NCI-H2107 treated with DMSO at 0.1 percent for 48 hours (cell line): ENCODE measurements around the gene SPTBN1.
"Not testable (repeated sequence)": the region's sequence is repeated elsewhere in the genome, so short reads cannot be mapped to it uniquely, and the experiment has no call there.

Experiments used
- DNase-seq: peaks from one replicate; lab custom pipeline; 2025; ENCODE audit not compliant: unreplicated experiment; lab: John Stamatoyannopoulos, UW

The SPTBN1 gene

DNA sequence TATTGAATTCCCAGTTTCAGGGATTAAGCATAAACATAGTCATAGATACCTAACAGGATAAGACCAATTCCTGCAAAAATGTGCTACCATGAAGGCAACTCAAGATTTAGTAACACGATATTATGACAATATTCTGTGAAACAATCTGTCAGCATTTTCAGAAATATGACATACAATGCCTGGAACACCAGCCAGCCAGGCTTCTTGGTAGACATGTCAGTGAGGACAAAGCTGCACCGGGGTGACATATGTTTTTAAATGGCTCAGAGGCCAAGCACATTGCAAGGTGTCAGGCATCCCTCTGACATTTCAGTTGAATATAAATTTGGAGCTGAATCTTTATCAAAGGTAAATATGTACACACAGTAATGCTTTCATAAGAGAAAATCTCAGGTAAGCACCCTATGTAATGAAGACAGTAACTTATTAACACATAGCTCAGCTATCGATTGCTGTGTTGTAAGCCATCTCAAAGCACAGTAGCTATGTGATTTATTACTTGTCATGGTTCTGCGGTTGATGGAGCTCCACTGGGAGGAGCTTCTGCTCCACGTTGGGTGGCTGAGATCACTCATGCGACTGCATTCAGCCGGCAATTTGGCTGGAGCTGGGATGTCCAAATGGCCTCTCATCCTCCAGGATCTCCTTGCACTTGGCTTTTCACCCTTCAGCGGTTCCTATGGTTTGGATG, 235.5 kb downstream of the SPTBN1 start:
- DNase-seq = no peak

GRCh38 chr2:54692556-54692955, 236.4 kb downstream of the SPTBN1 start:
- DNase-seq = no peak

GRCh38 chr2:54695378-54695777, 239.3 kb downstream of the SPTBN1 start:
- DNase-seq = no peak

- no peak for DNase-seq
Observed at GRCh38 chr2:54697934-54698333, 241.8 kb downstream of the SPTBN1 start.

DNA sequence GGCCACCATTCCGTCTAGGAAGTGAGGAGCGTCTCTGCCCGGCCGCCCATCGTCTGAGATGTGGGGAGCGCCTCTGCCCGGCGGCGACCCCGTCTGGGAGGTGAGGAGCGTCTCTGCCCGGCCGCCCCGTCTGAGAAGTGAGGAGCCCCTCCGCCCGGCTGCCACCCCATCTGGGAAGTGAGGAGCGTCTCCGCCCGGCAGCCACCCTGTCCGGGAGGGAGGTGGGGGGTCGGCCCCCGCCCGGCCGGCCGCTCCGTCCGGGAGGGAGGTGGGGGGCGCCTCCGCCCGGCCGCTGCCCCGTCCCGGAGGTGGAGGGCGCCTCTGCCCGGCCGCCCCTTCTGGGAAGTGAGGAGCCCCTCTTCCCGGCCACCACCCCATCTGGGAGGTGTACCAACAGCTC, 242.8 kb downstream of the SPTBN1 start:
- not testable (repeated sequence) for DNase-seq

- DNase-seq = no peak
Observed at GRCh38 chr2:54699665-54700064, 243.5 kb downstream of the SPTBN1 start.

DNA sequence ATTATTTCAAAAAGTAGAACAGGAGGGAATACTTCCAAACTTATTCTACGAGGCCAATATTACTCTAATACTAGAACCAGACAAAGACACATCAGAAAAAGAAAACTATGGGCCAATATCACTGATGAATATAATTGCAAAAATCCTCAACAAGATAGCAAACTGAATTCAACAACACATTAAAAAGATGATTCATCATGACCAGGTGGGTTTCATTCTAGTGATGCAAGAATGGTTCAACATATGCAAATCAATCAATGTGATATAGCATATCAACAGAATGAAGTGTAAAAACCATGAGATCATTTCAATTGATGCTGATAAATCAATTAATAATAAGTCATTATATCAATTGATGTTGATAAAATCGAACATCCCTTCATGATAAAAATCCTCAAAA, 244.9 kb downstream of the SPTBN1 start:
- DNase-seq = no peak

DNA sequence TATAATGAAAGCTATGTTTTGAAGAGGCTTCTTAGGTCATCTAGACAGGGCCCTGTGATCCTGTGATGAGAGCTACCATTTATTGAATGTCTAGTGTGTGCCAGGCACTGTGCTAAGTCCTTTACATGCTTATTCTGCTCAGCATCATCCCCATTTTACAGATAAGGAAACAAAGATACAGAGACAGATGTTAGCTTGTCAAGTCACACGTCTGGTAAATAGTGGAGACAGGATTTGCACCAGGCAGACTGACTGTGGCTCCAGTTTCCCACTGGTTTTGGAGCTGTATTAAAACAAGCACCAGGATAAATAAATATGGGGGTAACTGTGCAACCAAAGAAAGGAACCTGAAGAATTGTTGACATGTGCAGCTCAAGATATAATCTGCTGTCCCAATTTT, 248.1 kb downstream of the SPTBN1 start:
- DNase-seq = no peak

DNA sequence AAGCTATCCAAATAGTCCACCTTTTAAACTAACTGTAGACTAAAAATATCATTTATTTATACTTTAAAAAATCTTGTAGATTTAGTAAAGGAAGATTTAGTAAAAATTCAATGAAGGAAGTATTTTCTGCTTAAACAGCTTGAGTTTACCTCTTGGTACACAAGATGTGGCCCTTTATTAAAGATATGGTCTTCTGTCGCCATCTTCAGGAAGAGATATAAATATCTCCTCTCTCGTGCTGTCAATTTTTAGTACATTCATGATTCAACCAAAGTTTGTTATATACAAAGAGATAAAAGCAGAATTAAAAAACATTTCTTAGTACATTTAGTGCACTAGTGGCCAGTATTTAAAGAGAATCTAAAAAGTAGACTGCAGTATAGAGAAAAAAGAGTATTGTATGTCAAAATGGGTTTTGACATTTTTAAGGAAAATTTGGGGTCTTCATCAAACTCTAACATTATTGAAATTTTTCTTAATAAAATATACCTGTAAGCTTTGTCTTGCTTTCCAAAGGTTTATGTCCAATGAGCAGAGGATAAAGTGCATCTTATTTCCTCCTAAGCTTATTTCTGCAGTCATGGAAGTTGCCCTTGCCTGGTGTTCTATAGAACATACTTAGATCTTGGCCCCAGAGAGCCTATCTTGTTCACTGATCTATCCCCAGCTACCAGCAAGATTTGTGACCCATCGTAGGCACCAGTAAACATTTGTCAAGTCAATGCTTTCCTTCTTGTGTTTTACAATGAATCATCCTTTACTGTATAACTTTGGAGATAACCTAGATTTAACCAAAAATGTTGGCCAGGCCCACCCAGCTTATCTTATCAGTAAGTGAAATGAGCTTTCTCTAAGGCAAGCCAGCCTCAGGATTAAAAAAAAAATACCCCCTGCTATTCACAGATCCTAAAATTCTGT, 248.8 kb downstream of the SPTBN1 start:
- DNase-seq = peak; percentile 74

DNA sequence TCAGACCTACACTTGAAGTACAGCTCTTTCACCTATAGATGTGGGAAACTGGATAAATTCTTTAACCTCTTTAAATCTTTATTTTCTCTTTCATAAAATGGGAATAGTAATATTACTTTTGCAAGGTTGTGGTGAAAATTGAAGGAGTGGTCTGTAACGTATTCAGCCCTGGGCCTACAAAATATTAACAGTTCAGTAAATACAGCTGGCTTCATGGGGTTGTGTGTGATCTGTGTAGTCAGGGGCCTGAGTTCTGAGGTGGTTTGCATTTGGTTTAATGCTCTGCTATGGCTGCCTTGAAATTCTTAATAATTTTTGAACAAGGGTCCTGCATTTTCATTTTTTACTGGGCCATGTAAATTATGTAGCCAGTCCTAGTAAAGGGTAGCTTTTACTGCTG, 250.5 kb downstream of the SPTBN1 start:
- DNase-seq = no peak

GRCh38 chr2:54708584-54709335, 252.6 kb downstream of the SPTBN1 start:
- DNase-seq = peak; percentile 26

DNA sequence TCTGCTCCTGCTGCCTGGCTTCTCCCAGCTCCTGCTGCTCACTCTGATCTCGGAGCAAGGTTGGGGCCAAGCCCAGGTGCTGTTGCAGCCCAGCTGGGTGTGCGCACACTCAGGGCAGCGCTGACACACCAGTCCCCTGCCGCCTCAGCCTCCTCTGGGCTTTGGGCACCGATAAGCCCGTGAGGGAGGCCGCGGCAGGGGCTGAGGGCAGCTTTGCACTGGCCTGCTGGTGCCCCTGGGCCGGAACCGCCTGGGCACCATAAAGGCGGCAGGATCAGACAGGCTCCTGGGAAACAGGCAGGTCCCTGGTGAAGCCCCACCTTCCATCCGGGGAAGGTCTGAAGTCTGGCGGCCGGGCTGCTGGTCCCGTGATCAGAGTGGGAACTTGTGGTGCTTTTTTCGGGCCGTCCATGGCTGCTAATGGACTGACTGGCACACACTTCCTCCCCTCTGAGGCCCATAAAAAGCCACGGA, 253.2 kb downstream of the SPTBN1 start:
- no peak for DNase-seq

DNA sequence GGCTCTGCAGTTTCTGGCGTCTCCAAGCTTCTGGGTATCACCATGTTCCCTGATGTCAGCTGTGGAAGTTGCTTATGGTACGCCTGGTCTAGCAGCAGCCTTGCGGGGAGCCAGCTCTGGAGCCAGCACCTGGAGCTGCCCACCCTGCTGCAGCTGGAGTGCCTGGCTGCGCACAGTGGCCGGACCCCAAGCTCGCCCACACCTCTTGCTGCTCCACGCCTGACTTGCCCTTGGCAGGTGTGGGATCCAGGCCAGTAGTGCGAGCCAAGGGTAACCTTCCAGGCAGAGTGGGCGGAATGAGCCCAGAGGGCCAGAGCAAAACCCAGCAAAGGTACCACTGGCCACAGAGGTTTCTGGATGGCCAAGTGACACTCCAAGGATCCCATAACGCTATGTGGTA, 254.1 kb downstream of the SPTBN1 start:
- DNase-seq = no peak

DNA sequence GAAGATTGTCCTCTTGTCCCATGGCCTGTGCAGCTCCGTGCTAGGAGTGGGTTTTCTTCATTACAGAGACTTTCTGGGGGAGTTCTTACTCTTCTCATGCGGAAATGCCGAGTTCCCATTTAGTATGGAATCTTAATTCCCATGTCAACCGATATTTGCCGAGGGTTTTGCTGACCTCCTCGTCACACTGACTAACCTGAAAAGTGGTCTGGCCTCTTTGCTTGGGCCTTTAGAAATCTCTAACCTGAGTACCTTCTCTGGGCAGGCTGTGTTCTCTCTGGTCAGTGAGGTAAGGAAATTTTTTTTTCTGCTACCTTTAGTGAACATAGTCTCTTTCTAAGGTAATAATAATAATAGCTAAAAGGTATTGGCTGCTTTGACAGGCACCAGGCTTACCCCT, 256.4 kb downstream of the SPTBN1 start:
- no peak for DNase-seq

- DNase-seq = no peak
Observed at GRCh38 chr2:54714996-54715395, 258.9 kb downstream of the SPTBN1 start.

DNA sequence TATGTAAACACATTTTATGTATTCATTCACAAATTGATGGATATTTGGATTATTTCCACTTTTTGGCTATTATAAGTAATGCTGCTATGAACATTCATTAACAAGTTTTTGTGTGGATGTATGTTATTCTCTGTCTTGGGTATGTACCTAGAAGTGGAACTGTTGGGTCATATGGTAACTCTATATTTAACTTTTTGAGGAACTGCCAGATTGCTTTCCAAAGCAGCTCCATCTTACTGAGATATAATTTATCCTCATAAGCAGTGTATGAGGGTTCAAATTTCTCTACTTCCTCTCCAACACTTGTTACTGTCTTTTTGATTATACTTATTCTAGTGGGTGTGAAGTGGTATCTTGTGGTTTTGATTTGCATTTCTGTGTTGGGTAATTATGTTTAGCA, 260.2 kb downstream of the SPTBN1 start:
- DNase-seq = no peak

DNA sequence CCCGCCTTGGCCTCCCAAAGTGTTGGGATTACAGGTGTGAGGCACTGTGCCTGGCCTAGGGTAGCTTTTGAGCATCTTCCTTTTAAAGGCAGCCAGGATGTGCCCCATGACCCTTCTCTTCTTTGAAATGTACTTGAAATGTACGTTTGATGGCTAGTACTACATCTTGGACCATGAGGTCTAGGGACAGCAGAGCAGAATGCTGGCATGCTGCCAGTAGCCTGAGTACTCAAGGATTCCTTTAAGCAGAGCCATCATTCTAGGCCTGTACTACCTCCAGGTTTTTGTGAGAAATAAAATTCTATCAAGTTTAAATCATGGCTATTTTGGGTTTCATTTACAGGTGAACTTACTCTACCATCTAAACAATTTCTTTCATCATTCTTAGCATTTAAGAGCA, 264.4 kb downstream of the SPTBN1 start:
- no peak for DNase-seq
